ENCODE data around the gene P2RY13.

P2RY13 gene

GRCh38 chr3:151320131-151320530, 9.2 kb downstream of the P2RY13 start:
- DNase-seq (ENCODE audit: low spot score): no peak

GRCh38 chr3:151319628-151320027, 9.7 kb downstream of the P2RY13 start:
- DNase-seq (ENCODE audit: low spot score): no peak

- DNase-seq (ENCODE audit: low spot score): no peak
Observed at GRCh38 chr3:151318991-151319390, 10.4 kb downstream of the P2RY13 start.

- no peak for DNase-seq (ENCODE audit: low spot score)
Observed at GRCh38 chr3:151318313-151318712, 11.0 kb downstream of the P2RY13 start.

GRCh38 chr3:151316267-151316991, 12.9 kb downstream of the P2RY13 start, which contains the start of gene GPR87:
Gene GPR87 (minus strand): TSS chr3:151316820. CDS start chr3:151300100, 16,720 bp downstream.
- DNase-seq (ENCODE audit: low spot score): no peak

- no peak for DNase-seq (ENCODE audit: low spot score)
Observed at GRCh38 chr3:151315846-151316245, 13.5 kb downstream of the P2RY13 start.

- no peak for DNase-seq (ENCODE audit: low spot score)
Observed at GRCh38 chr3:151315136-151315535, 14.2 kb downstream of the P2RY13 start.

- no peak for DNase-seq (ENCODE audit: low spot score)
Observed at GRCh38 chr3:151314593-151314992, 14.8 kb downstream of the P2RY13 start.

GRCh38 chr3:151314137-151314536, 15.2 kb downstream of the P2RY13 start:
- DNase-seq (ENCODE audit: low spot score): no peak

- no peak for DNase-seq (ENCODE audit: low spot score)
Observed at GRCh38 chr3:151312972-151313371, 16.4 kb downstream of the P2RY13 start.

- DNase-seq (ENCODE audit: low spot score): no peak
Observed at GRCh38 chr3:151309566-151309965, 19.8 kb downstream of the P2RY13 start.

- no peak for DNase-seq (ENCODE audit: low spot score)
Observed at GRCh38 chr3:151307583-151308488, 21.5 kb downstream of the P2RY13 start.

- DNase-seq (ENCODE audit: low spot score): no peak
Observed at GRCh38 chr3:151307131-151307530, 22.2 kb downstream of the P2RY13 start.

GRCh38 chr3:151306168-151306810, 23.1 kb downstream of the P2RY13 start:
- no peak for DNase-seq (ENCODE audit: low spot score)

GRCh38 chr3:151305775-151306151, 23.6 kb downstream of the P2RY13 start:
- DNase-seq (ENCODE audit: low spot score): no peak

- peak; percentile 40 for DNase-seq (ENCODE audit: low spot score)
Observed at GRCh38 chr3:151305060-151305774, 24.1 kb downstream of the P2RY13 start.

GRCh38 chr3:151303751-151304150, 25.6 kb downstream of the P2RY13 start:
- no peak for DNase-seq (ENCODE audit: low spot score)

- no peak for DNase-seq (ENCODE audit: low spot score)
Observed at GRCh38 chr3:151301787-151302186, 27.6 kb downstream of the P2RY13 start.

GRCh38 chr3:151300539-151300938, 28.8 kb downstream of the P2RY13 start:
- no peak for DNase-seq (ENCODE audit: low spot score)

- DNase-seq (ENCODE audit: low spot score): no peak
Observed at GRCh38 chr3:151299006-151299405, 30.3 kb downstream of the P2RY13 start.

- DNase-seq (ENCODE audit: low spot score): no peak
Observed at GRCh38 chr3:151297429-151297828, 31.9 kb downstream of the P2RY13 start.

GRCh38 chr3:151296226-151296625, 33.1 kb downstream of the P2RY13 start:
- DNase-seq (ENCODE audit: low spot score): no peak
